Stimulated activated CD4-positive, alpha-beta T cell treated with anti-CD3 and anti-CD28 coated beads, TNF-alpha, amount 100 ng/mL, for 24 hours (primary cell): ENCODE measurements around the gene DOLPP1.
"Not testable (repeated sequence)": the region's sequence is repeated elsewhere in the genome, so short reads cannot be mapped to it uniquely, and the experiment has no call there.

Source experiments
- DNase-seq, 3 experiments: peaks; one replicate each; pipeline ENCODE4 v3.0.0-alpha.2; 2020; ENCODE audit warnings: low read depth in 3 of 3

DOLPP1 gene

GRCh38 chr9:129080601-129081387 lies at the start of gene DOLPP1:
Gene DOLPP1, plus strand, starts transcription at chr9:129081111. Its CDS starts 21 bp downstream, at chr9:129081132.
- DNase-seq, result peak; percentile 97 to 99 (median 98)

- DNase-seq, result no peak
Measured at GRCh38 chr9:129031514-129031913, 49.4 kb upstream of the DOLPP1 start.

DNA sequence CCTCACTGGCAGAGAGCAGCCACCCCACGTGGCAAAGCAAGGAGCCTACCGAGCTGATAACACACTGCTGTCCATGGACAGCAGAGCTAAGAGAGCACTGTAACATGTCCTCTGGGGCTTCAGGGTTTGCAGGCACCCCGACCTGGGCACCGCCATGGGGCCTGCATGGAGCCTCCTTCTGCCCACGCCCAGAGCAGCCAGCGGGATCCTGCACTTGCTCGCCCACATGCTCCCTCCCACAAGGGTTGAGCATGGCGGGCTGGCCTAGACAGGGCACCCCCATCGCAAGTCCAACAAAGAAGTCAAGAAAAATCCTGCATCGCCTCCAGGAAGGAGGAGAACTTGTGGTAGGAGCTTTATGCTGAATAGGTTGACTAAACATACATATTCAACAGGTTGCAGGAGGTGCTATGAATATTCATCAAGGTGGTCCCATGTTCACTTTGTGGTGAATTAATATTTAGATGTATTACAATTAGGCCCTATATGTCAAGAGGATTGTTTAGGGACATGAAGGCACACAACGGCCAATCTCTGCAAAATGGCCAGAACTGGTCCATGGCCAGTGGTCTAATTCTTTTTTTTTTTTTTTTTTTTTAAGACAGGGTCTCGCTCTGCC lies 48.3 kb upstream of the DOLPP1 start:
- no peak for DNase-seq

DNA sequence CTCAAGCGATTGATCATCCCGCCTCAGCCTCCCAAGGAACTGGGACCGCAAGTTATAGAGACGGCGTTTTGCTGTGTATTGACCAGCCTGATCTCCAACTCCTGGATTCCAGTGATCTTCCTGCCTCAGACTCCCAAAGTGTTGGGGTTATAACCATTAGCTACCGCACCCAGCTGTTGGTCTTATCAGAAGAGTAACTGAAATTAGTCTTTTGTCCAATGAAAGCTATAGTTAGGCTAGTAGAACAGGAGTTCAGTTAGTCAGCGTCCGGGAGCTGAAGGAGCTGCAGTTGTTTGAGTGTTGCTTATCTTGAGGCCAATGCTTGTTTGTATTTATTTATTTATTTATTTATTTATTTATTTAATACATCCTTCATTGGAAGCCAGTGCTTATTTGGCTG lies 47.7 kb upstream of the DOLPP1 start:
- DNase-seq, result no peak

GRCh38 chr9:129035838-129036237 lies 45.1 kb upstream of the DOLPP1 start:
- not testable (repeated sequence) for DNase-seq

- peak; percentile 84 to 94 (median 91) for DNase-seq
Measured at GRCh38 chr9:129036241-129036922, 44.5 kb upstream of the DOLPP1 start, which contains the start of gene MIGA2. Gene MIGA2, plus strand, starts transcription at chr9:129036626. Its CDS starts 3,969 bp downstream, at chr9:129040595.

GRCh38 chr9:129036923-129037766 lies 43.8 kb upstream of the DOLPP1 start:
- no peak for DNase-seq

DNA sequence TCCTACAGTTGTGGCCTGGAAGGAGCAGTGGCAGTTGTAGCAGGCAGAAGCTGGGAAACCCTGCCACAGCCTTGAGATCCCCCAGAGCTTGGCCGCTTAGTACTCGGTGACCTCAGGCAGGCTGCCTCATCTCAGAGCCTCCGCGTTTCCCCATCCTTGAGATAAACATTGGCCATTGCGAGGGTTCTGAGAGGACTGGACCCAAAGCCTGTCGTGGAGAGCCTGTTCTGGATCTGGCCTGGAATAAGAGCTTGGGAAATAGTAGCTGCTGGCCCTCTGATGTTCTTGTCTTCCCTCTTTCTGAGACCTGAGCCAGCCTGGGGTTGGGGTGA lies 43.2 kb upstream of the DOLPP1 start:
- no peak for DNase-seq

- no peak for DNase-seq
Measured at GRCh38 chr9:129038109-129038852, 42.6 kb upstream of the DOLPP1 start.

- no peak for DNase-seq
Measured at GRCh38 chr9:129040113-129040643, 40.7 kb upstream of the DOLPP1 start.

GRCh38 chr9:129042016-129042415 lies 38.9 kb upstream of the DOLPP1 start:
- no peak for DNase-seq

DNA sequence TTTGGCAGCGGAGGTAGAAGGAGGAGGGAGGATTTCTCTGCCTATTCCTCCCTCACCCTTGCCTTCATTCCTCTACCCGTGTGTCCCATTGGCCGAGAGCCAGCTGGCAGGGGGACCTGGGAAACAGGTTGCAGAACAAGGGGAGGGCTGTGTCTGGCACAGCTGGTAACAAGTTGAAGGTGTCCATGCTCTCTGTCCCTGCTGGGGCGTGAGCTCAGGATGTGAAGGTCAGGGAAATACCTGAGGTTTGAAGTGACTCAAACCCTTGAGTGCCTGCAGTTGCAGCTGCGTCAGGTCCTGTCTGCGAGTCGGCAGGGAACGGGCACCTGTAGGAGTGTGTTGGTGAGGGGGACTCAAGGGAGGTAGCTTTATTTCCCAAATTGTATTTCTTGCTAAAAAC lies 28.3 kb upstream of the DOLPP1 start:
- DNase-seq, result no peak

GRCh38 chr9:129053020-129053419 lies 27.9 kb upstream of the DOLPP1 start:
- no peak for DNase-seq

GRCh38 chr9:129054163-129054851 lies 26.6 kb upstream of the DOLPP1 start:
- no peak for DNase-seq

GRCh38 chr9:129058965-129059795 lies 21.7 kb upstream of the DOLPP1 start:
- DNase-seq, result no peak

- no peak for DNase-seq
Measured at GRCh38 chr9:129059796-129060785, 20.8 kb upstream of the DOLPP1 start.

GRCh38 chr9:129060991-129061390 lies 19.9 kb upstream of the DOLPP1 start:
- DNase-seq, result no peak

DNA sequence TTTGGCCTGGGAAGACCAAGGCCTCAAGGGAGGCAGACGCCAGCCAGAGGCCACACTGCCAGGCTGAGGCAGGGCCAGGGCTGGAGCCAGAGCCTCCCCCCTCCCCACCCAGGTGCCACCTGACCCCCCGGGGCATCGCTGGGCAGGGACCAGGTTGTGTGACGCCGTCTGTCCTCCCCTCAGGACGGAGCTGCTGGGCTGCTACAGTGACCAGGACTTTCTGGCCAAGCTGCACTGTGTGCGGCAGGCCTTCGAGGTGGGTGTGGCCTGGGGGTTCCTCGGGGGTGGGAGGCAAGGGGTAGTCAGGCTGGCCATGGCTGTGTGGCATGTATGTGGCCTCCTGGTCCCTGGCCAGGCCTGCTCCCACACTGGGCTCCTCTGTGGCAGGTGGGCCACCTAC lies 17.9 kb upstream of the DOLPP1 start:
- DNase-seq, result no peak
